SW 1271 (cell line): ENCODE results near the gene DGCR2.
"Not testable (repeated sequence)": the region's sequence is repeated elsewhere in the genome, so short reads cannot be mapped to it uniquely, and the experiment has no call there.

Source experiments
- DNase-seq, 2 experiments: peaks; one replicate each; lab custom pipeline; 2025; lab: John Stamatoyannopoulos, UW

The DGCR2 gene

GRCh38 chr22:19122143-19122751, at the start of gene DGCR2:
Gene DGCR2, minus strand, starts transcription at chr22:19122412. Its CDS starts 206 bp downstream, at chr22:19122206.
- peak; percentile 20 to 70 for DNase-seq

- no peak for DNase-seq
Observed at GRCh38 chr22:19169947-19170318, 47.7 kb upstream of the DGCR2 start.

- no peak for DNase-seq
Observed at GRCh38 chr22:19169002-19169946, 47.1 kb upstream of the DGCR2 start.

GRCh38 chr22:19168088-19168890, 46.1 kb upstream of the DGCR2 start:
- DNase-seq, result no peak

- no peak for DNase-seq
Observed at GRCh38 chr22:19167106-19167869, 45.1 kb upstream of the DGCR2 start.

GRCh38 chr22:19166421-19166820, 44.2 kb upstream of the DGCR2 start:
- DNase-seq, result no peak

GRCh38 chr22:19164425-19164824, 42.2 kb upstream of the DGCR2 start:
- DNase-seq, result no peak

GRCh38 chr22:19158649-19159048, 36.4 kb upstream of the DGCR2 start:
- DNase-seq, result not testable (repeated sequence)

- not testable (repeated sequence) for DNase-seq
Observed at GRCh38 chr22:19156109-19156508, 33.9 kb upstream of the DGCR2 start.

GRCh38 chr22:19152942-19153883, 31.0 kb upstream of the DGCR2 start:
- DNase-seq, result no peak

GRCh38 chr22:19151329-19152191, 29.3 kb upstream of the DGCR2 start:
- DNase-seq, result no peak

- DNase-seq, result no peak
Observed at GRCh38 chr22:19150482-19151328, 28.5 kb upstream of the DGCR2 start.

- DNase-seq, result no peak
Observed at GRCh38 chr22:19149991-19150390, 27.8 kb upstream of the DGCR2 start, which contains the start of gene GSC2. Gene GSC2, minus strand, starts transcription at chr22:19150292. Its CDS starts 9 bp downstream, at chr22:19150283.

GRCh38 chr22:19149047-19149883, 27.1 kb upstream of the DGCR2 start:
- no peak for DNase-seq

- DNase-seq, result no peak
Observed at GRCh38 chr22:19148417-19149046, 26.3 kb upstream of the DGCR2 start.

GRCh38 chr22:19147195-19147780, 25.1 kb upstream of the DGCR2 start:
- DNase-seq, result no peak
